Measurements from ENCODE around the gene ARHGAP10. TPM values are rescaled to one million over a fixed set of nuclear protein-coding genes. Genes with fewer than 3 reads are reported as not detected.

The ARHGAP10 gene
- total RNA-seq, 1 experiment from 2014 or later: 4.8 TPM

- ChIA-PET POLR2A (ENCODE audit: low non-redundant PET) (no interaction called here), CTCF (no interaction called here)
- Histone ChIP-seq H3K27me3 (replicated peaks; ENCODE audit: insufficient read depth, low read depth, low read length, poor library complexity) (no peaks in the 10 kb centered on the region), H3K9me3 (ENCODE audit: low read depth, low read length, poor library complexity, severe bottlenecking) (no peaks in the 10 kb centered on the region), H3K4me1 (ENCODE audit: insufficient read depth, low read length, poor library complexity, severe bottlenecking) (no peaks in the 10 kb centered on the region), H3K27ac (ENCODE audit: low read depth, low read length, poor library complexity, severe bottlenecking) (no peak overlapping the region), H3K36me3 (ENCODE audit: insufficient read depth, low read length, poor library complexity, severe bottlenecking) (no peaks in the 10 kb centered on the region), H3K4me3 (ENCODE audit: low read depth, low read length, poor library complexity, severe bottlenecking) (no peak overlapping the region)
- DNase-seq (ENCODE audit: low spot score): no peak
- no TSS peak for BruUV-seq (replicated peaks)
- intact Hi-C loops (cut with micrococcal nuclease; ENCODE audit: unreplicated experiment): no loop called here
- no peak for TF ChIP-seq EZH2 (IDR thresholded peaks at IDR 0.05; ENCODE audit: borderline replicate concordance, low read depth, low read length, poor library complexity, severe bottlenecking)
- no peak for TF ChIP-seq CTCF (conservative IDR thresholded peaks at IDR 0.05; ENCODE audit: low read depth, low read length)
Observed at GRCh38 chr4:147813109-147813773, 81.4 kb downstream of the ARHGAP10 start.

GRCh38 chr4:147813973-147814372, 82.1 kb downstream of the ARHGAP10 start:
- no peak for TF ChIP-seq CTCF (conservative IDR thresholded peaks at IDR 0.05; ENCODE audit: low read depth, low read length)
- TF ChIP-seq EZH2 (IDR thresholded peaks at IDR 0.05; ENCODE audit: borderline replicate concordance, low read depth, low read length, poor library complexity, severe bottlenecking): no peak
- BruUV-seq (replicated peaks): no TSS peak
- no peak for DNase-seq (ENCODE audit: low spot score)
- POLR2A ChIA-PET (ENCODE audit: low non-redundant PET): no interaction called here
- H3K4me3 ChIP-seq (ENCODE audit: low read depth, low read length, poor library complexity, severe bottlenecking): no peak overlapping the region
- H3K27me3 ChIP-seq (replicated peaks; ENCODE audit: insufficient read depth, low read depth, low read length, poor library complexity): no peaks in the 10 kb centered on the region
- CTCF ChIA-PET: no interaction called here
- intact Hi-C loops (cut with micrococcal nuclease; ENCODE audit: unreplicated experiment): no loop called here
- H3K9me3 ChIP-seq (ENCODE audit: low read depth, low read length, poor library complexity, severe bottlenecking): no peaks in the 10 kb centered on the region
- H3K27ac ChIP-seq (ENCODE audit: low read depth, low read length, poor library complexity, severe bottlenecking): no peak overlapping the region
- H3K36me3 ChIP-seq (ENCODE audit: insufficient read depth, low read length, poor library complexity, severe bottlenecking): no peaks in the 10 kb centered on the region
- no peaks in the 10 kb centered on the region for H3K4me1 ChIP-seq (ENCODE audit: insufficient read depth, low read length, poor library complexity, severe bottlenecking)

GRCh38 chr4:147814376-147814775, 82.5 kb downstream of the ARHGAP10 start:
- TF ChIP-seq EZH2 (IDR thresholded peaks at IDR 0.05; ENCODE audit: borderline replicate concordance, low read depth, low read length, poor library complexity, severe bottlenecking): no peak
- no peak for TF ChIP-seq CTCF (conservative IDR thresholded peaks at IDR 0.05; ENCODE audit: low read depth, low read length)
- no TSS peak for BruUV-seq (replicated peaks)
- Histone ChIP-seq H3K9me3 (ENCODE audit: low read depth, low read length, poor library complexity, severe bottlenecking) (no peaks in the 10 kb centered on the region), H3K4me1 (ENCODE audit: insufficient read depth, low read length, poor library complexity, severe bottlenecking) (no peaks in the 10 kb centered on the region), H3K27ac (ENCODE audit: low read depth, low read length, poor library complexity, severe bottlenecking) (no peak overlapping the region), H3K36me3 (ENCODE audit: insufficient read depth, low read length, poor library complexity, severe bottlenecking) (no peaks in the 10 kb centered on the region), H3K27me3 (replicated peaks; ENCODE audit: insufficient read depth, low read depth, low read length, poor library complexity) (no peaks in the 10 kb centered on the region), H3K4me3 (ENCODE audit: low read depth, low read length, poor library complexity, severe bottlenecking) (no peak overlapping the region)
- DNase-seq (ENCODE audit: low spot score): no peak
- ChIA-PET CTCF (no interaction called here), POLR2A (ENCODE audit: low non-redundant PET) (no interaction called here)
- intact Hi-C loops (cut with micrococcal nuclease; ENCODE audit: unreplicated experiment): no loop called here

Data from A673 (cell line).